Suppressor macrophage (primary cell): ENCODE data around the gene TMEM140.
"Not testable (repeated sequence)": the region's sequence is repeated elsewhere in the genome, so short reads cannot be mapped to it uniquely, and the experiment has no call there.

ENCODE experiments used
- DNase-seq, 4 experiments: peaks; one replicate each; pipeline ENCODE4 v3.0.0-alpha.2; 2020 to 2022

TMEM140 gene

GRCh38 chr7:135195156-135195555 lies 47.3 kb downstream of the TMEM140 start:
- DNase-seq, result no peak

GRCh38 chr7:135195968-135196629 lies 48.2 kb downstream of the TMEM140 start:
- no peak for DNase-seq

DNA sequence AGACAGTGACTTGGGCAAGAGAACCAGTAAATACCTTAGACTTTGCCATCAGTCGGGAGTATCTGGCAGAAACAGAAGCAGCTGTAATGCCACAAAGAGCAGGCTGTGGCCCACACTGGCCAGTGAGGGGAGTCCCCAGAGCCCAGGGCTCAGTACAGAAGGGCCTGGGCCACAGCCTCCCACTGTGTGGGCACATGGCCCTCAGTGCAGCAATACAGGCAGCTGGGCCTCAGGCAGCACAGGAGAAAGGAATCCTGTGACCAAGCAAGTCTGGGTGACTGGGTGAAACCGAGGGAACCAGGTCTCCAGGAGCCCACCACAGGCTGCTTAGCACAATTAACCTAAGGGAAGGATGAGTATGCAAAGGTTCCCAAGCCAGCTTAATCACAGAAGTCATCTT lies 49.5 kb downstream of the TMEM140 start:
- DNase-seq, result no peak

- DNase-seq, result no peak
Observed at GRCh38 chr7:135197906-135198655, 50.2 kb downstream of the TMEM140 start.

DNA sequence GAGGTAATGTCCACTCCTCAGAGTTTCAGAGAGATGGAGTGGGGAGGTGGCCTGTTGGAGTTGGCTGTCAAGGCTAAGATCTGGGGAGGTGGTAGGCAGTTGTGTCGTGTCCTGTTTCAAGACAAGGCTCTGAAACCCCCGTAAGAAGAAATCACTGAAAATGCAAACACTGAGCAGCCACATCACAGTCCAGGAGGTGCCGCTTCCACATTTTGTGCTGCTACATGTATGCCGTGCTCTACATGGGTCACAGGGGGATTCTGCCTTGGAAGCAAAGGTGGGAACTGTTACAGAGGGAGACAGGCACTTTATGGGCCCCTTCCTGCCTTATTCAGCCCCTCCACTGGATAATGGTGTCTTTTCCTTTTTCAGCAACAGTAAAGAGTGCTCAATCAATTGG lies 51.6 kb downstream of the TMEM140 start:
- no peak for DNase-seq

GRCh38 chr7:135200821-135201331 lies 53.0 kb downstream of the TMEM140 start:
- no peak for DNase-seq

DNA sequence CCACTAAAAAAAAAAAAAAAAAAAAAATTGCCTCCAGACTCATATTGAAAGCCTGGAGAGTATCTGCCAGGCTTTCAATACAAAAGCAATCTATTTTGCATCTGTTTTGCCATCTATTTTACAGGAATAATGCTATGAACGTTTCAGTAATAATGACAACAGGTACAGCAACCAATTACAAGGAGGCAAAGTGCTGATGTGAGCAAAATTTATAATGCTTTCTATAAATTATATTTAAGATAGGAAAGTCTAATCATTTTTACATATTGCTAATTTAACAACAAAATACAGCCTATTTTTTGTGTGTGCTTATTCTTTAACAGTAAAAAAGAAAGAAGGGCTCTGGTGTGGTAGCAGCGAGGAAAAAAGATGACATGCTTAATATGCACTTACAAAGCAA lies 53.5 kb downstream of the TMEM140 start:
- no peak for DNase-seq

DNA sequence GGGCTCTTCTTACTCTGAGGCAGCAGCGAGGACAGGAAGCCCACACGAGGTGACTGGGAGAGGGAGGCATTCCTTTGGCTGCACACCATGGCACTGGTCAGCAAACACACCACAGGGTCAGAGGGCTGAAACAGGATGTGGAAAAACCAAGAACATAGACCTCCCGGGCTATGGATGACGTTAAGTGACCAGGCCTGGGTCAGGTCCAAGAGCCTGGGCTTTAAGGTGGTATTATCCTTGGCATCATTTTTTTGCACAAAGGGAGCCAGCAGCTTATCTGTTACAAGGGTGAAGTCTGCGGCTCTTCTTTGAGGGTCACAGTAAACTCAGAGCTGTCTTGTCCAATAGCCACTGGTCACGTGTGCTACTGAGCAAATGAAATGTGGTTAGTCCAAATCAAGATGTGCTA lies 56.5 kb downstream of the TMEM140 start:
- no peak for DNase-seq

GRCh38 chr7:135204876-135205275 lies 57.0 kb downstream of the TMEM140 start:
- no peak for DNase-seq

DNA sequence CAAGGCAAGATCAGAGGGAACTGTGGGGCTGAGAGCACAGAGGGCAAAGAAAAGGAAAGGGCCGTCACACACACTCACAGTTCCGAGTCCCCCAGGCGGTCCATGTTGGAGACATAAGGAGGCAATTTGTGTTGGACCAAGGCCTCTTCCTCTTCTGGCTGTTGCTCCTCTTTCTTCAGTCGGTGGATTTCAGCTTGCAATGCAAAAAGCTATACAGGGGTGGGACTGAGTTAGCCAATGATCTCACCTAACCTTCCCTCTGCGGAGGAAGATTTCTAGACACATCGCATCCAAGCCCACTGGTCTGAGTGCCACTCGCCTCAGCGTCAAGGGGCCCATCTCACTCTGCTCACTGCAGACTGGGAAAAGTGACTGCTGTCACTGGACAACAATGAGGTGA lies 58.0 kb downstream of the TMEM140 start:
- DNase-seq, result no peak

- DNase-seq, result peak; percentile 40 to 73 (median 51)
Observed at GRCh38 chr7:135206941-135207391, 59.1 kb downstream of the TMEM140 start.

DNA sequence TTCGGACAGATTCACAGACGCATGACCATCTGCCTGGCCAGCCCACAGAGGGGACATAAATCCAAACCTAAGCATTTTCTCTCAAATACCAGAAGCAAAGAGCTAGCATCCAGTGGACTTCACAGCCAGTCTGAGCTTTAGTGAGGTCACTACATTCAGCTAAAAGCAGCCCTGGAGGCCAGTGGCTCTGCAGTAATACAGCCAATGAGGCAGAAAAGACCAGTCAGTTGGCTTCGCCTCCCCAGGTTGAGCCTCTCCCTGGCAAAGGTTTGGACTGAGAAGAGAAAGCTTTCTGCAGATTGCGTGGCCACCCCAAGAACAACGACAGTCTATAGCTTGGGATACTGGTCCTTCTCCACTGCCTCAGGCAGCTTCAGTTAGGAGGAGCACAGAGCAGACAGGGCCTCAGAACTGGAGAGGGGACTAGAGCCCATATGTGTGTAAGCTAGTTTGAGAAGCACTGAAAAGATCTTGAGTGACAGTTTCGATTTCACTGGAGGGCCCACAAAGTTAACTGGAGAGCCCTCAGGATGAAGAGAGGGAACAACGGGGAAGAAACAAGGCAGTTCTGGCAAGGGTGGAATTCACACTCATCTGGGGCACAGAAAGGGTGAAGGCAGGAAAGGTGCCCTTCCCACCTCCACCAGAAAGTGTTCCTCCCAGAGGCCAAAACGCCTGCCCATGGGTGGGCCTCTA lies 59.7 kb downstream of the TMEM140 start:
- peak in 3 of 4 experiments; percentile 15 to 27 (median 18) for DNase-seq

DNA sequence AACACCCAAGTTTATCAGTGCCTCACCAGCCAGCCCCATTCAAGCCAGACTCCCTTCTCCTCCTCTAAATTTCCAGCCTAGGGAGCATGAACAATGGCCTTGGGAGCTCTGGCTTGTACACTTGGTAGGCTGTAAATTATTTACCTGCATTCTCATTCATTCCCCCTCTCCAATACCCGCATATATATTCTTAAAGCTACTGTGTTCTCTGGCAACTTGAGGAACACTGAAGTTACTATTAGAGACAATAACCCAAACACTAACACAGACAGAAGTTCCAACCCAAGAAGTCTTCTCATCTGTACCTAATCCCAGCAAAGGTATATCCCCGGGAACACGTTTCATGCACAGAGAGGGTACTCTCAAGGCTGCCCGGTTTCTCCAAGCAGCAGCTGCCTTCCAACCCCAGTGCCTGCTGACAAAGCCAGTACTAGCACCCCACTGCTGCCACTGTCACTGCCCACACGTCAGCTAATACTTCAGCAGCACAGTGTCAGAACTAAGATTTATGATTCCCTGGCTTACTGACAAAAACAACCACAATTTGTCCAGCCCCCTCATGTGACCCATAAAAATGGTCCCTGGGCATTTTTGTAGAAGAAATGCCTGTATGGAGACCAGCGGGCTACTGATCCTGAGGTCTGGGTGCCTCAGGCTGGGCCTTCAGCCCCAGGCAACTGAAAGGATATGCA lies 60.4 kb downstream of the TMEM140 start:
- peak; percentile 63 to 80 (median 72) for DNase-seq

DNA sequence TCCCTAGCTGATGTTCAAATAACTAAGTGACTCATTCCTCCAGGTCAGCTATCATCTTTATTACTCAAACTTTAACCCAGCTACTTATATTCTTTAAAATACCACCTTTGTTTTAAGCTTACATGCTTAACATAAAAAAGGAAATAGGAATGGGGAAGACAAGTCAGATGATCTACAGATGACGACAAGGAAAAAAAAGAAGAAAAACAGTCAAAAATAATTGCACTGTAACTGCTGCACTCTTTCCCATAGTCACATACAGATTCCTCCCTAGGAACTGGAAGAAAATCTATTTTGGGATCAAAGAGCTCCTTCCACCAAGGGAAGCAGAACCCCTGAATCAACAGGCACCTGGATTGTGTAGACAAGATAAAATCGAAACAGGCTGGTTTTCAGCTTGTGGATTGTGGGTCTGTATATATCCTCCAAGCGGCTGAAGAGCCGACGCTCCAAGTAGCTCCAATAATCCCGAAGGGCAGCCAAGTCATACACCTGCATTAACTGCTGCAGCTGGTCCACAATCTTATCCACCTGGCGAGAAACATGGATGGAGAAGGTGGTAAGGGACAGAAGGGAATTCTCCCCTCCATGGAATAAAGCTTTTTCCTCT lies 61.5 kb downstream of the TMEM140 start:
- DNase-seq, result peak; percentile 30 to 81 (median 60)

GRCh38 chr7:135210888-135211178 lies 63.0 kb downstream of the TMEM140 start:
- DNase-seq, result peak in 1 of 4 experiments; percentile 52

DNA sequence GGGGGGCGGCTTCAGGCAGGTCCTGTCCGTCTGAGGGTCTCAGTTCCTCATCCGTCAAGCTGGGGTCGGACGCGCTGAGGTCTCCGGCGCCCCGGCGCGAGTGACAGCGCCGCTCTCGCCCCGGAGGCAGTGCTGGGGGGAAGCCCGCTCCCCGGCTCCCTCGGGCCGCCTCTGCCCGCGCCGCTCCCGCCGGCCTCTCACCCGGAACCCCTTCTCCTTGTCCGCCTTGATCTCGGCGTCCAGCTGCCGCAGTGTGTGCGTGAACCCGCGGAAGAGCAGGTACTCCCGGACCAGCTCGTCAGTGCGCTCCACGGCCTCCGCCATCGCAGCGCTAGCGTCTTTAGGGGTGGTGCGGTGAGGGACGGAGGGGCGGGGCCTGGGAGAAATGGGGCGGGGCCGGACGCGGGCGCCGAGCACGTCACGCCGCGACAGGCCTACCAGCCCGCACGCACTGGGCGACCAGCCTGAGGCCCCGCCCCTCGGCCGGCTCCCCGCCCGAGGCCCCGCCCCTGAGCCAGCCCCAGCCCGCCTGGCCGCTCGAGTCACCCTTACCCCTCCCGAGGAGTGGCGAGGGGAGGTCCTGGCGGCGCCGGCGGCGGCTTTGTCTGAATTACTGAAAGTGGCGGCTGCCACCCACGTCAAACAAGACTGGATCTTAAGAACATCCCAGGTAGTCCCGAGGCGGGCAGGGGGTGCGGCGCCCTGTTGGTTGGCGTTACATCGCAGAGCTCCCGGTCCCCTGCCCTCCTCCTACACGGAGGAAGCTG lies 63.5 kb downstream of the TMEM140 start, which contains the start of gene WDR91:
TSS of gene WDR91 (minus strand) at position 348 of the 767 bp plus-strand sequence. CDS start at position 324, 24 bp downstream.
- peak; percentile 95 to 99 (median 98) for DNase-seq

DNA sequence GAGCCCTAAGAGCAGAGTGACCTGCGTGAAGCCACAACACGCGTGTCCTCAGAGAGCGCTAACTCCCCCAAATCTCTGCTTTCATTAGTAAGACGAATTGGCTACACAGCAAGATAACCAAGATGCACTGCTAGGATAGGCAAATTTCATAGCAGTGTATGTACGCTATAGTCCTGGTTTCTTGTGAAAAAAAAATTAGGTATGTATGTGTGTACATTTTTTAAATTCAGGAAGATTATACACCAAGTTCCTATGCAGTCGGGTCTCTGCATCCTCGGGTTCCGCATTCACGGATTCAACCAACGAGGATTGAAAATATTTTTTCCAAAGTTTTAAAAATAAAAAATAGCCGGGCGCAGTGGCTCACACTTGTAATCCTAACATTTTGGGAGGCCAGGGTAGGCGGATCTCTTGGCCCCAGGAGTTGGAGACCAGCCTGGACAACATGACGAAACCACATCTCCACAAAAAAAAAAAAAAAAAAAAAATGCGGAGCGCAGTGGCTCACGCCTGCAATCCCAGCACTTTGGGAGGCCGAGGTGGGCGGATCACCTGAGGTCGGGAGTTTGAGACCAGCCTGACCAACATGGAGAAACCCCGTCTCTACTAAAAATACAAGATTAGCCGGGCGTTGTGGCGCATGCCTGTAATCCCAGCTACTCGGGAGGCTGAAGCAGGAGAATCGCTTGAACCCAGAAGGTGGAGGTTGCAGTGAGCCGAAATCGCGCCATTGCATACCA lies 64.2 kb downstream of the TMEM140 start:
- DNase-seq, result not testable (repeated sequence)

DNA sequence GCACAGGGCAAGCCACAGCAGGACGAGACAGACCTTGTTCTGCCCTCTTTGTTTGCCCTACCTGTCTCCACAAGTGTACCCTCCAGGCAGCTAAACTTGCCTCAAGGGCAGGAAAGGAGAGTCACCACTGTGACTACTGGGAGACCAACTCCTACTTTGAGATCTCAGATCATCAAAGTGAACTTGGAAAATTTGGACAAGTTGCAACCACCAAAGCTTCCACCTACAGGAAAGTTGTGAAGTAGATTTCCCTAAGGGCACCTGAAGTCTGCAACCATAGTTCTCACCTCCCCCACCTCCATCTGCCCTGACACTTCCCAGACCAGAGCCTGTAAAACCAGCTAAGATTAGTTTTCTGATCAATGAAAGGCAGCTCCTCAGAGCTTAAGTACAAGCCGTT lies 66.0 kb downstream of the TMEM140 start:
- no peak for DNase-seq

DNA sequence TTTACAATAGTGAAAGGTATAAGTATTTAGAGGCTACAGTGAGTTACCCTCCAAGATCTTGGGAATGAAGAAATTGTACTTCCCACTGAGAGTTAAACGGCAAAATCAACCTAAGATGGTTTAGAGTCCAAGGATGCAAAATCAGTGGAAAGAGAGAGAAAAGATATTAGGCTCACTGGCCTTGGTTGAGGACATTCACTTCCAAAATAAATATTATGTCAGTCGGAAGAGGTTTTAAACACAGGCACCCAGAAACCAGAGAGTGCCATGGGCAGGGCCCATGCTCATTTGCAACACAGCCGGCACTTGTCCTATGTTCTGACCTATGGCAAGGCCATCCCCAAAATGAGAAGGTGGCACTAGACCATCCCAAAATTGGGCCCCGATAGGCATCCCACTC lies 67.3 kb downstream of the TMEM140 start:
- DNase-seq, result no peak

DNA sequence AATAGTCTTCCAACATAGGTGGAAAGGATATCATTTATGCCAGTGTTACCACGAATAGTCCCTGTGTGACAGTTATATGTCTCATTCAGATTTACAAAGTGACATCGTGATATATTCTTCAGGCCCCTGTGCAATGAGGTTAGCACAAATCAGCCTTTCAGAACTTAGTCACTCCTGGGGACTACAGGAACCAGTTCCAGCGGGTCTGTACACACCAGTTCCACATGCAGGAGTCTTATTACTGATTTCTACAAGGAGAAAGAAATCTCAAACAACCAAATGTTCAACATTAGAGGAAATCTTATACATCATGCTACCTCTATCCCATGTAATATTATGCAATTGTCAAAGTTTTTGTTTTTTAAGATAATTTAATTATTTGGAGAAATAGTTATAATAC lies 67.8 kb downstream of the TMEM140 start:
- DNase-seq, result no peak
